Dermis blood vessel endothelial cell (primary cell): Measurements from ENCODE around the gene ZNF469. TPM values are rescaled to one million over a fixed set of nuclear protein-coding genes. Genes with fewer than 3 reads are reported as not detected.
"Not testable (repeated sequence)": the region's sequence is repeated elsewhere in the genome, so short reads cannot be mapped to it uniquely, and the experiment has no call there.

Experiments used
- DNase-seq: peaks from one replicate; pipeline ENCODE4 v3.0.0; 2010
- total RNA-seq: library from RNA; depleted of rRNA; stranded (reverse); fragments of >200 nt; gene quantifications from 2 replicates; pipeline ENCODE4 v1.2.3, GENCODE V29; 2014

Gene ZNF469
- total RNA-seq, 1 donor from 2014 or later: 1.0 TPM

GRCh38 chr16:88393034-88393433 lies 10.3 kb downstream of the ZNF469 start:
- peak; percentile 38 for DNase-seq

- DNase-seq: no peak
Observed at GRCh38 chr16:88393571-88393970, 10.8 kb downstream of the ZNF469 start.

- DNase-seq: no peak
Observed at GRCh38 chr16:88394426-88394825, 11.7 kb downstream of the ZNF469 start.

- no peak for DNase-seq
Observed at GRCh38 chr16:88395669-88396584, 13.2 kb downstream of the ZNF469 start.

- DNase-seq: no peak
Observed at GRCh38 chr16:88398170-88398873, 15.6 kb downstream of the ZNF469 start.

GRCh38 chr16:88398874-88399178 lies 16.1 kb downstream of the ZNF469 start:
- DNase-seq: no peak

GRCh38 chr16:88400186-88400585 lies 17.4 kb downstream of the ZNF469 start:
- no peak for DNase-seq

- no peak for DNase-seq
Observed at GRCh38 chr16:88401604-88402246, 19.0 kb downstream of the ZNF469 start.

GRCh38 chr16:88402551-88403240 lies 19.9 kb downstream of the ZNF469 start:
- DNase-seq: no peak

- DNase-seq: no peak
Observed at GRCh38 chr16:88403794-88404581, 21.2 kb downstream of the ZNF469 start.

GRCh38 chr16:88404769-88405168 lies 22.0 kb downstream of the ZNF469 start:
- no peak for DNase-seq

- DNase-seq: no peak
Observed at GRCh38 chr16:88405216-88406060, 22.7 kb downstream of the ZNF469 start.

- peak; percentile 38 for DNase-seq
Observed at GRCh38 chr16:88406096-88407041, 23.6 kb downstream of the ZNF469 start.

- DNase-seq: no peak
Observed at GRCh38 chr16:88407042-88407420, 24.3 kb downstream of the ZNF469 start.

GRCh38 chr16:88407807-88408206 lies 25.0 kb downstream of the ZNF469 start:
- DNase-seq: no peak

GRCh38 chr16:88408561-88409142 lies 25.9 kb downstream of the ZNF469 start:
- no peak for DNase-seq

GRCh38 chr16:88409296-88410065 lies 26.7 kb downstream of the ZNF469 start:
- DNase-seq: no peak

GRCh38 chr16:88410297-88410968 lies 27.7 kb downstream of the ZNF469 start:
- not testable (repeated sequence) for DNase-seq
